Measurements from ENCODE around the gene TRAP1. TPM values are rescaled to one million over a fixed set of nuclear protein-coding genes. Genes with fewer than 3 reads are reported as not detected.

TRAP1 gene
- total and polyA plus RNA-seq, 8 donors = 58.0 to 254 (median 84.0) TPM

- intact Hi-C loops (cut with DNase I) = no loop called here
- 60 to 62% methylated on average over 15 of the region's 15 CpGs for WGBS, 2 donors
- no peak overlapping the region for H3K4me3 ChIP-seq
- peak in 4 of 6 donors; percentile 52 to 78 (median 60) for DNase-seq
- H3K9me3 ChIP-seq = no peaks in the 10 kb centered on the region
- ATAC-seq = peak; percentile 86 to 93 (median 90)
- no peaks in the 10 kb centered on the region for H3K27me3 ChIP-seq
- peak overlapping the region in 3 of 4 donors; percentile 16 to 60 (median 57) for H3K27ac ChIP-seq
- FAIRE-seq = no peak
- H3K4me1 ChIP-seq = peaks cover 7 to 10% (median 10%) of the 10 kb centered on the region in 3 donors
- TF ChIP-seq CTCF (IDR thresholded peaks at IDR 0.05) = no peak
- H3K36me3 ChIP-seq = no peaks in the 10 kb centered on the region
Observed at GRCh38 chr16:3646348-3646920, 70.9 kb downstream of the TRAP1 start.

GRCh38 chr16:3645504-3646347, 71.6 kb downstream of the TRAP1 start:
- FAIRE-seq (no peak), DNase-seq (peak in 1 of 6 donors; percentile 35), ATAC-seq (peak; percentile 56 to 62 (median 59))
- no peak overlapping the region for H3K4me3 ChIP-seq
- no peak for TF ChIP-seq CTCF (IDR thresholded peaks at IDR 0.05)
- WGBS, 2 donors = 81 to 84% methylated on average over 17 to 19 of the region's 19 CpGs
- intact Hi-C loops (cut with DNase I) = no loop called here
- H3K9me3 ChIP-seq = no peaks in the 10 kb centered on the region
- peaks cover 7 to 10% (median 10%) of the 10 kb centered on the region in 3 donors for H3K4me1 ChIP-seq
- no peaks in the 10 kb centered on the region for H3K36me3 ChIP-seq
- no peaks in the 10 kb centered on the region for H3K27me3 ChIP-seq
- peak overlapping the region in 3 of 4 donors; percentile 16 to 60 (median 57) for H3K27ac ChIP-seq

- H3K9me3 ChIP-seq = no peaks in the 10 kb centered on the region
- no peak for DNase-seq
- no peak for FAIRE-seq
- H3K27ac ChIP-seq = no peak overlapping the region
- no peaks in the 10 kb centered on the region for H3K27me3 ChIP-seq
- no peaks in the 10 kb centered on the region for H3K36me3 ChIP-seq
- H3K4me3 ChIP-seq = no peak overlapping the region
- H3K4me1 ChIP-seq = peaks cover 7 to 10% (median 10%) of the 10 kb centered on the region in 3 donors
- WGBS, 2 donors = 82 to 96% methylated on average over 6 of the region's 6 CpGs
- ATAC-seq = no peak
- intact Hi-C loops (cut with DNase I) = no loop called here
- no peak for TF ChIP-seq CTCF (IDR thresholded peaks at IDR 0.05)
Observed at GRCh38 chr16:3645108-3645503, 72.2 kb downstream of the TRAP1 start.

GRCh38 chr16:3643095-3643730, 74.1 kb downstream of the TRAP1 start:
- Histone ChIP-seq H3K36me3 (no peaks in the 10 kb centered on the region), H3K4me3 (no peak overlapping the region), H3K9me3 (no peaks in the 10 kb centered on the region), H3K27me3 (no peaks in the 10 kb centered on the region), H3K4me1 (peaks cover 7 to 10% (median 10%) of the 10 kb centered on the region in 3 donors), H3K27ac (no peak overlapping the region)
- WGBS, 2 donors = 93 to 96% methylated on average over 14 of the region's 14 CpGs
- intact Hi-C loops (cut with DNase I) = no loop called here
- TF ChIP-seq CTCF (IDR thresholded peaks at IDR 0.05) = no peak
- DNase-seq (no peak), ATAC-seq (no peak), FAIRE-seq (no peak)
